K562 (cell line): ENCODE measurements around the gene ZDHHC14. TPM values are rescaled to one million over a fixed set of nuclear protein-coding genes. Genes with fewer than 3 reads are reported as not detected.
A peak's percentile ranks its signal among the peaks of the same experiment; 100 is the strongest.

Experiments used
- ATAC-seq: fragments of 200-7000 bp; cut with Tn5 transposase; 3 replicates; pipeline ENCODE4 v1.9.1; 2020; ENCODE audit warnings: moderate library complexity
- BruUV-seq: library from RNA; stranded (reverse); fragments of 400-500 nt; replicated peaks from 2 replicates; lab custom pipeline; 2021; lab: Mats Ljungman, UMichigan
- CTCF ChIA-PET: fragments of 300-600 bp; formaldehyde crosslinking; extraction: SDS; loops from one replicate; lab custom pipeline; 2021; ENCODE audit warnings: low intra/inter-chr PET ratio; lab: Yijun Ruan, JAX
- POLR2A ChIA-PET: fragments of 300-600, 350-650 bp; sonication (Branson Sonifier 250); formaldehyde crosslinking; extraction: SDS; loops from one replicate; lab custom pipeline; 2021; ENCODE audit warnings: antibody characterized with exemption, inconsistent platforms; lab: Yijun Ruan, JAX
- DNase-seq, 4 experiments: peaks; one replicate each; pipeline versions ENCODE4 v3.0.0 to v3.0.0-alpha.2; 2011 to 2018; ENCODE audit warnings: low spot score in 3 of 4, mixed read lengths in 3 of 4; ENCODE audit errors: extremely low read depth in 1 of 4
- FAIRE-seq: peaks from 2 replicates; lab custom pipeline; 2011; peaks lifted over from hg19 to GRCh38; lab: Jason Lieb, UNC
- H2AFZ ChIP-seq: 2 replicates; pipeline ENCODE4 v1.6.0; 2011; ENCODE audit warnings: low read depth, low read length, control low read depth, inconsistent platforms
- H3K27ac ChIP-seq: fragments of 200-600 bp; 3 replicates; pipeline ENCODE4 v1.8.0; 2011; ENCODE audit warnings: low read depth, mild to moderate bottlenecking, control low read depth, inconsistent platforms, low read length, moderate library complexity, mixed read lengths; ENCODE audit errors: extremely low read depth
- H3K27me3 ChIP-seq, 2 experiments: fragments of 300-600 bp in 1 of 2; 2 replicates in 1 of 2; 3 replicates in 1 of 2; pipeline versions ENCODE4 v1.6.0 to v1.8.0; 2011; ENCODE audit warnings: inconsistent platforms in 2 of 2, low read length in 2 of 2, mild to moderate bottlenecking in 1 of 2, mixed read lengths in 1 of 2, moderate library complexity in 1 of 2; ENCODE audit not compliant: control insufficient read depth in 2 of 2, insufficient read depth in 2 of 2
- H3K36me3 ChIP-seq: fragments of 300-600 bp; 3 replicates; pipeline ENCODE4 v1.8.0; 2011; ENCODE audit warnings: mild to moderate bottlenecking, low read length, inconsistent platforms; ENCODE audit not compliant: control insufficient read depth, insufficient read depth
- H3K4me1 ChIP-seq, 2 experiments: fragments of 200-600 bp in 1 of 2; replicated peaks in 1 of 2; 2 replicates in 1 of 2; 3 replicates in 1 of 2; pipeline versions ENCODE4 v1.5.1 to v1.8.0; 2011; ENCODE audit warnings: inconsistent platforms in 2 of 2, low read length in 2 of 2, mild to moderate bottlenecking in 1 of 2, mixed read lengths in 1 of 2, moderate library complexity in 1 of 2; ENCODE audit not compliant: control insufficient read depth in 2 of 2, insufficient read depth in 2 of 2
- H3K4me2 ChIP-seq: 2 replicates; pipeline ENCODE4 v1.6.1; 2011; ENCODE audit warnings: low read length, control low read depth, inconsistent platforms, mixed read lengths; ENCODE audit not compliant: insufficient read depth
- H3K4me3 ChIP-seq: fragments of 200-600 bp; sonication (generic), shearing (Covaris generic); 2 replicates; pipeline ENCODE4 v1.5.1; 2016; ENCODE audit warnings: control low read depth, inconsistent platforms
- H3K79me2 ChIP-seq: fragments of 200-600 bp; 3 replicates; pipeline ENCODE4 v1.8.0; 2011; ENCODE audit warnings: low read length, inconsistent platforms; ENCODE audit not compliant: control insufficient read depth, insufficient read depth
- H3K9ac ChIP-seq, 2 experiments: 2 replicates each; pipeline versions ENCODE4 v1.6.0 to v1.6.1; 2011; ENCODE audit warnings: low read depth in 2 of 2, low read length in 2 of 2, control low read depth in 1 of 2, inconsistent platforms in 1 of 2, mild to moderate bottlenecking in 1 of 2, mixed read lengths in 1 of 2; ENCODE audit not compliant: insufficient read depth in 1 of 2
- H3K9me1 ChIP-seq: one replicate; pipeline ENCODE4 v1.6.0; 2011; ENCODE audit warnings: inconsistent platforms, mild to moderate bottlenecking, low read length, moderate library complexity; ENCODE audit not compliant: control insufficient read depth, insufficient read depth
- H3K9me3 ChIP-seq: replicated peaks from 2 replicates; pipeline ENCODE4 v1.5.1; 2011; ENCODE audit warnings: low read depth, low read length, inconsistent platforms; ENCODE audit not compliant: control insufficient read depth, insufficient read depth
- H4K20me1 ChIP-seq: replicated peaks from 2 replicates; pipeline ENCODE4 v1.6.1; 2011; ENCODE audit warnings: low read length, inconsistent platforms, mixed read lengths; ENCODE audit not compliant: control insufficient read depth, insufficient read depth
- GATA2 ChIP-seq: sonication (generic); formaldehyde crosslinking; IDR thresholded peaks from 2 replicates; pipeline ENCODE4 v1.4.0; 2020; ENCODE audit warnings: mild to moderate bottlenecking, missing genetic modification reagents
- HOXB6 ChIP-seq: fragments of 250-450 bp; sonication (Bioruptor Pico); IDR thresholded peaks from 2 replicates; pipeline ENCODE4 v1.5.1; 2022; ENCODE audit warnings: mild to moderate bottlenecking, borderline replicate concordance
- NR2C2 ChIP-seq, 2 experiments: fragments of 200-800 bp in 1 of 2; sonication (Bioruptor generic) in 1 of 2; sonication (generic) in 1 of 2; formaldehyde crosslinking in 1 of 2; IDR thresholded peaks; 2 replicates each; pipeline versions ENCODE4 v1.6.1 to v1.8.0; 2016 to 2022; ENCODE audit warnings: mild to moderate bottlenecking in 1 of 2, missing compliant biosample characterization in 1 of 2, missing genetic modification characterization in 1 of 2, missing genetic modification reagents in 1 of 2
- RNF2 ChIP-seq: sonication (generic); IDR thresholded peaks from 2 replicates; pipeline ENCODE4 v1.6.1; 2016
- SMAD4 ChIP-seq: fragments of 250-450 bp; sonication (Bioruptor Pico); conservative IDR thresholded peaks from 2 replicates; pipeline ENCODE4 v1.8.0; 2021; ENCODE audit warnings: inconsistent platforms, mild to moderate bottlenecking, moderate library complexity
- SMARCB1 ChIP-seq: IDR thresholded peaks from 2 replicates; pipeline ENCODE4 v1.6.1; 2011; ENCODE audit warnings: improper control_type of control experiment, low read depth; ENCODE audit not compliant: insufficient read length
- WGBS: fragments of 100-300 bp; shearing (Covaris generic); methylation state at CpG from one replicate; pipeline ENCODE4 v1.1.6; 2016; ENCODE audit warnings: low coverage, mixed read lengths; ENCODE audit not compliant: insufficient coverage; ENCODE audit errors: missing lambda C conversion rate; 5-methylcytosine and 5-hydroxymethylcytosine counted together
- in situ Hi-C: fragments of 300-500 bp; cut with MboI; formaldehyde crosslinking; loops from 4 replicates; pipeline ENCODE4 v1.15.0; 2018; ENCODE audit warnings: inconsistent platforms, mixed read lengths
- intact Hi-C: fragments of 100-400 bp; cut with micrococcal nuclease; formaldehyde crosslinking; loops from 2 replicates; pipeline ENCODE4 v1.14.2; 2022
- polyA plus RNA-seq, 8 experiments: library from polyadenylated mRNA; depleted of rRNA in 4 of 8; stranded (reverse) in 5 of 8; unstranded in 3 of 8; fragments of >200 nt; fragmentation: Nextera tagmentation in 2 of 8; fragmentation: Illumina TruSeq in 1 of 8; extraction: Ambion mirVana in 2 of 8; extraction: Trizol in 1 of 8; gene quantifications; 2 replicates each; pipeline versions ENCODE4 v1.2.1 to v1.2.3, GENCODE V29; 2011 to 2014; ENCODE audit warnings: inconsistent platforms in 1 of 8, missing spikeins in 1 of 8
- total RNA-seq, 7 experiments: library from RNA; depleted of rRNA in 6 of 7; stranded (reverse); fragments of >200 nt in 6 of 7; fragmentation: Illumina TruSeq in 2 of 7; extraction: Trizol in 2 of 7; gene quantifications; 2 replicates each; pipeline versions ENCODE4 v1.2.1 to v1.2.3, GENCODE V29; 2011 to 2021; ENCODE audit warnings: low replicate concordance in 1 of 7
- TF ChIP-seq, protein P1 (sequence below): sonication (generic); formaldehyde crosslinking; IDR thresholded peaks from 2 replicates; pipeline ENCODE4 v1.8.1; 2023; ENCODE audit warnings: mild to moderate bottlenecking, missing genetic modification reagents, moderate library complexity
- TF ChIP-seq, protein P2 (sequence below): fragments of 250-450 bp; sonication (Bioruptor Pico); IDR thresholded peaks from 2 replicates; pipeline ENCODE4 v1.8.0; 2021; ENCODE audit warnings: mild to moderate bottlenecking, moderate library complexity

ZDHHC14 gene
- total and polyA plus RNA-seq, 9 of the 15 experiments (the other 6 are each of a cell fraction or from before 2014, with no cell fraction given): 0.92 to 23.1 (median 13.8) TPM

DNA sequence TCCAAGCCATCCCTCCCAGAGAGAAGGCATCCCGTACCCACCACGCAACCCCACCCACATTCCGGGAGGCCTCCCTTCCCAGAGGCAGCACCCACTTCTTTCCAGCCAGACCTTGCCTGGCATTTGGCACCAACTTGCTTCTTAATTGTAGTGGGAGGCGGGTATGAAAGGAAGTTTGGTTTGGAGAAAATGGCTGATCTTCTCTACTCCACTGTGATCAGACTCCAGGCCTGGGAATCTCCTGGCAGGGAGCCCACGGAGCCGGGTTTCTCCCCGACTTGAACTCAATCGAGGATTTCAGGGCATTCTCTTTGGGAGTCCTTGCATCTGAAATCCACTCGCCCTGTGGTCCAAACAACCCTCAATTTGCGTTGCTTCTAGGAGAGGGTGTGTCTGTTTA, 107.1 kb downstream of the ZDHHC14 start:
- ATAC-seq: no peak
- H3K9me1 ChIP-seq: no peaks in the 10 kb centered on the region
- TF ChIP-seq, protein P1, sequence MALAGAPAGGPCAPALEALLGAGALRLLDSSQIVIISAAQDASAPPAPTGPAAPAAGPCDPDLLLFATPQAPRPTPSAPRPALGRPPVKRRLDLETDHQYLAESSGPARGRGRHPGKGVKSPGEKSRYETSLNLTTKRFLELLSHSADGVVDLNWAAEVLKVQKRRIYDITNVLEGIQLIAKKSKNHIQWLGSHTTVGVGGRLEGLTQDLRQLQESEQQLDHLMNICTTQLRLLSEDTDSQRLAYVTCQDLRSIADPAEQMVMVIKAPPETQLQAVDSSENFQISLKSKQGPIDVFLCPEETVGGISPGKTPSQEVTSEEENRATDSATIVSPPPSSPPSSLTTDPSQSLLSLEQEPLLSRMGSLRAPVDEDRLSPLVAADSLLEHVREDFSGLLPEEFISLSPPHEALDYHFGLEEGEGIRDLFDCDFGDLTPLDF (CRISPR knock-in tag): 0 out of 2 replicates have a peak, but pooled peaks have one; percentile 31
- TF ChIP-seq GATA2 (CRISPR knock-in tag): no peak
- TF ChIP-seq, protein P2, sequence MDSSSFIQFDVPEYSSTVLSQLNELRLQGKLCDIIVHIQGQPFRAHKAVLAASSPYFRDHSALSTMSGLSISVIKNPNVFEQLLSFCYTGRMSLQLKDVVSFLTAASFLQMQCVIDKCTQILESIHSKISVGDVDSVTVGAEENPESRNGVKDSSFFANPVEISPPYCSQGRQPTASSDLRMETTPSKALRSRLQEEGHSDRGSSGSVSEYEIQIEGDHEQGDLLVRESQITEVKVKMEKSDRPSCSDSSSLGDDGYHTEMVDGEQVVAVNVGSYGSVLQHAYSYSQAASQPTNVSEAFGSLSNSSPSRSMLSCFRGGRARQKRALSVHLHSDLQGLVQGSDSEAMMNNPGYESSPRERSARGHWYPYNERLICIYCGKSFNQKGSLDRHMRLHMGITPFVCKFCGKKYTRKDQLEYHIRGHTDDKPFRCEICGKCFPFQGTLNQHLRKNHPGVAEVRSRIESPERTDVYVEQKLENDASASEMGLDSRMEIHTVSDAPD: no peak
- TF ChIP-seq RNF2: no peak
- no peak for TF ChIP-seq SMAD4
- TF ChIP-seq SMARCB1: peak; percentile 77
- TF ChIP-seq HOXB6 (CRISPR knock-in tag): no peak
- TF ChIP-seq NR2C2 (CRISPR knock-in tag; IDR thresholded peaks at IDR 0.05): no peak
- no peak for TF ChIP-seq NR2C2 (tag; IDR thresholded peaks at IDR 0.05)
- intact Hi-C loops (no loop called here), in situ Hi-C loops (no loop called here)
- H3K79me2 ChIP-seq: peaks cover 25% of the 10 kb centered on the region; the same call in 2 of the 3 replicates
- H3K4me1 ChIP-seq: peaks cover 20 to 24% of the 10 kb centered on the region in 2 experiments; a peak in 4 of 5 replicates
- H3K36me3 ChIP-seq: no peaks in the 10 kb centered on the region
- BruUV-seq: no TSS peak
- H3K4me2 ChIP-seq: peak overlapping the region; percentile 76
- ChIA-PET POLR2A (interaction anchor here (1.0 to 1.5 kb wide), 2 partner anchors 12 to 103 kb away, joined by 3 to 4 read pairs; no protein-coding TSS in a partner anchor), CTCF (no interaction called here)
- no peaks in the 10 kb centered on the region for H3K9me3 ChIP-seq
- H2AFZ ChIP-seq: no peak overlapping the region
- H3K9ac ChIP-seq: peak overlapping the region; percentile 28 to 69; a peak in 2 of 4 replicates
- DNase-seq: no peak
- H3K27me3 ChIP-seq: no peaks in the 10 kb centered on the region
- 50% methylated on average over 10 of the region's 10 CpGs for WGBS
- no peaks in the 10 kb centered on the region for H4K20me1 ChIP-seq
- 0 out of 3 replicates have a peak overlapping the region, but pooled peaks have one; percentile 25 for H3K27ac ChIP-seq
- H3K4me3 ChIP-seq: no peak overlapping the region
- FAIRE-seq: no peak
